HEK293 (cell line): ENCODE results near the gene LCN9.
"Not testable (repeated sequence)": the region's sequence is repeated elsewhere in the genome, so short reads cannot be mapped to it uniquely, and the experiment has no call there.

Source experiments
- CTCF ChIA-PET: fragments of 350-600 bp; formaldehyde crosslinking; extraction: SDS; loops from one replicate; lab custom pipeline; 2021; ENCODE audit warnings: antibody characterized with exemption; lab: Yijun Ruan, JAX
- POLR2A ChIA-PET: fragments of 300-600 bp; formaldehyde crosslinking; extraction: SDS; loops from one replicate; lab custom pipeline; 2020; ENCODE audit warnings: antibody characterized with exemption, inconsistent platforms; lab: Yijun Ruan, JAX
- H3K27ac ChIP-seq: fragments of 200-500 bp; sonication (Bioruptor generic); 2 replicates; pipeline ENCODE4 v1.5.1; 2014; ENCODE audit warnings: low read depth, low read length, control low read depth, inconsistent platforms; ENCODE audit errors: extremely low read depth
- H3K36me3 ChIP-seq, 2 experiments: fragments of 200-500 bp in 1 of 2; sonication (Bioruptor generic) in 1 of 2; 1 replicate in 1 of 2; 2 replicates in 1 of 2; pipeline ENCODE4 v1.5.1; 2014 to 2017; ENCODE audit warnings: inconsistent platforms in 2 of 2, low read length in 2 of 2; ENCODE audit not compliant: control insufficient read depth in 2 of 2, insufficient read depth in 1 of 2
- H3K4me1 ChIP-seq: fragments of 200-500 bp; sonication (Bioruptor generic); 2 replicates; pipeline ENCODE4 v1.5.1; 2014; ENCODE audit warnings: mild to moderate bottlenecking, low read length, inconsistent platforms; ENCODE audit not compliant: control insufficient read depth, insufficient read depth
- H3K4me3 ChIP-seq: 2 replicates; pipeline ENCODE4 v1.5.1; 2011; ENCODE audit warnings: low read depth, mild to moderate bottlenecking, control low read depth, low read length, moderate library complexity
- H3K9me3 ChIP-seq: fragments of 200-500 bp; sonication (Bioruptor generic); 2 replicates; pipeline ENCODE4 v1.5.1; 2014; ENCODE audit warnings: low read depth, low read length, inconsistent platforms; ENCODE audit not compliant: control insufficient read depth, insufficient read depth
- HOXD13 ChIP-seq: sonication (generic); formaldehyde crosslinking; IDR thresholded peaks from 2 replicates; pipeline ENCODE4 v1.8.0; 2022; ENCODE audit warnings: missing genetic modification reagents, borderline replicate concordance
- MYNN ChIP-seq: fragments of 450-650 bp; formaldehyde crosslinking; IDR thresholded peaks from 2 replicates; pipeline ENCODE4 v1.5.1; 2016; ENCODE audit warnings: missing biosample characterization, missing genetic modification characterization, borderline replicate concordance
- PRDM6 ChIP-seq: fragments of 450-650 bp; formaldehyde crosslinking; IDR thresholded peaks from 2 replicates; pipeline ENCODE4 v1.5.1; 2017; ENCODE audit warnings: missing biosample characterization, missing genetic modification characterization
- ZBTB20 ChIP-seq: fragments of 450-650 bp; formaldehyde crosslinking; IDR thresholded peaks from 2 replicates; pipeline ENCODE4 v1.5.1; 2016; ENCODE audit warnings: missing biosample characterization, missing genetic modification characterization
- ZBTB49 ChIP-seq: fragments of 450-650 bp; formaldehyde crosslinking; IDR thresholded peaks from 2 replicates; pipeline ENCODE4 v1.5.1; 2016; ENCODE audit warnings: missing biosample characterization, missing genetic modification characterization, low read depth
- ZIC2 ChIP-seq: fragments of 450-650 bp; formaldehyde crosslinking; IDR thresholded peaks from 2 replicates; pipeline ENCODE4 v1.5.1; 2016; ENCODE audit warnings: missing biosample characterization, missing genetic modification characterization
- ZNF112 ChIP-seq: fragments of 450-650 bp; formaldehyde crosslinking; IDR thresholded peaks from 2 replicates; pipeline ENCODE4 v1.5.0; 2017; ENCODE audit warnings: missing biosample characterization, missing genetic modification characterization
- ZNF214 ChIP-seq: fragments of 450-650 bp; formaldehyde crosslinking; IDR thresholded peaks from 2 replicates; pipeline ENCODE4 v1.5.1; 2017; ENCODE audit warnings: missing biosample characterization, mild to moderate bottlenecking, missing genetic modification characterization, borderline replicate concordance
- ZNF274 ChIP-seq, 2 experiments: fragments of 200-500 bp in 1 of 2; fragments of 450-650 bp in 1 of 2; sonication (Bioruptor generic) in 1 of 2; formaldehyde crosslinking in 1 of 2; IDR thresholded peaks; 2 replicates each; pipeline versions ENCODE4 v1.5.1 to v1.6.1; 2014 to 2016; ENCODE audit warnings: borderline replicate concordance in 1 of 2, inconsistent platforms in 1 of 2, low read length in 1 of 2, missing biosample characterization in 1 of 2, missing genetic modification characterization in 1 of 2
- ZNF302 ChIP-seq: fragments of 450-650 bp; formaldehyde crosslinking; IDR thresholded peaks from 2 replicates; pipeline ENCODE4 v1.5.1; 2016; ENCODE audit warnings: missing biosample characterization, missing genetic modification characterization, low read depth
- ZNF362 ChIP-seq: fragments of 450-650 bp; formaldehyde crosslinking; IDR thresholded peaks from 2 replicates; pipeline ENCODE4 v1.5.1; 2016; ENCODE audit warnings: missing biosample characterization, missing genetic modification characterization
- ZNF449 ChIP-seq: fragments of 450-650 bp; formaldehyde crosslinking; IDR thresholded peaks from 2 replicates; pipeline ENCODE4 v1.5.1; 2017; ENCODE audit warnings: missing biosample characterization, mild to moderate bottlenecking, missing genetic modification characterization, moderate library complexity
- ZNF621 ChIP-seq: fragments of 450-650 bp; formaldehyde crosslinking; IDR thresholded peaks from 2 replicates; pipeline ENCODE4 v1.5.1; 2017; ENCODE audit warnings: missing biosample characterization, missing genetic modification characterization
- ZNF692 ChIP-seq: fragments of 450-650 bp; formaldehyde crosslinking; IDR thresholded peaks from 2 replicates; pipeline ENCODE4 v1.5.1; 2016; ENCODE audit warnings: missing biosample characterization, missing genetic modification characterization
- ZNF76 ChIP-seq: fragments of 450-650 bp; formaldehyde crosslinking; IDR thresholded peaks from 2 replicates; pipeline ENCODE4; 2016; ENCODE audit warnings: low read depth, missing biosample characterization, missing genetic modification characterization, borderline replicate concordance
- ZSCAN30 ChIP-seq: fragments of 450-650 bp; IDR thresholded peaks from 2 replicates; pipeline ENCODE4 v1.5.1; 2018; ENCODE audit warnings: missing biosample characterization, mild to moderate bottlenecking, missing genetic modification characterization, moderate library complexity

The LCN9 gene

GRCh38 chr9:135671591-135672041 lies 8.5 kb downstream of the LCN9 start:
- Histone ChIP-seq H3K27ac (no peak overlapping the region), H3K9me3 (no peaks in the 10 kb centered on the region), H3K4me3 (no peak overlapping the region), H3K36me3 (no peaks in the 10 kb centered on the region), H3K4me1 (no peaks in the 10 kb centered on the region)
- CTCF ChIA-PET: interaction anchor here (0.7 to 1.3 kb wide), 2 partner anchors 41 to 67 kb away, joined by 3 to 6 read pairs; no protein-coding TSS in a partner anchor
- TF ChIP-seq HOXD13 (CRISPR knock-in tag): no peak
- TF ChIP-seq ZNF449 (tag by site-specific recombination): no peak
- TF ChIP-seq ZNF112 (tag by site-specific recombination): no peak
- TF ChIP-seq ZNF621 (tag by site-specific recombination): no peak
- TF ChIP-seq ZNF214 (tag by site-specific recombination): no peak
- no peak for TF ChIP-seq PRDM6
- no peak for TF ChIP-seq MYNN (tag by site-specific recombination)
- TF ChIP-seq ZBTB49: no peak
- no peak for TF ChIP-seq ZNF302 (tag by site-specific recombination)
- TF ChIP-seq ZIC2 (tag by site-specific recombination): no peak
- POLR2A ChIA-PET: no interaction called here

GRCh38 chr9:135672786-135673185 lies 9.7 kb downstream of the LCN9 start:
- CTCF ChIA-PET: interaction anchor here (1.1 to 1.3 kb wide), 2 partner anchors 36 to 68 kb away, joined by 5 to 6 read pairs; no protein-coding TSS in a partner anchor
- POLR2A ChIA-PET: interaction anchor here (0.7 kb wide), 1 partner anchor 31 kb away, joined by 3 read pairs; no protein-coding TSS in a partner anchor

GRCh38 chr9:135673941-135674340 lies 10.8 kb downstream of the LCN9 start:
- ChIA-PET POLR2A (no interaction called here), CTCF (interaction anchor here (0.7 kb wide), 1 partner anchor 79 kb away, joined by 5 read pairs; no protein-coding TSS in a partner anchor)
- Histone ChIP-seq H3K9me3 (no peaks in the 10 kb centered on the region), H3K36me3 (no peaks in the 10 kb centered on the region), H3K4me3 (no peak overlapping the region), H3K4me1 (no peaks in the 10 kb centered on the region), H3K27ac (no peak overlapping the region)
- no peak for TF ChIP-seq ZBTB20 (tag by site-specific recombination)
- TF ChIP-seq ZNF76: no peak
- no peak for TF ChIP-seq ZSCAN30 (tag by site-specific recombination)
- TF ChIP-seq ZNF362 (tag by site-specific recombination): no peak
- TF ChIP-seq ZNF274 (IDR thresholded peaks at IDR 0.05; ENCODE audit: low read length): no peak
- no peak for TF ChIP-seq ZNF274 (tag by site-specific recombination; IDR thresholded peaks at IDR 0.05; ENCODE audit: borderline replicate concordance)
- no peak for TF ChIP-seq ZNF692
- no peak for TF ChIP-seq ZNF214 (tag by site-specific recombination)

More at GRCh38 chr9:135672786-135673185, 9.7 kb downstream of the LCN9 start:
- not testable (repeated sequence) for H3K4me1 ChIP-seq, H3K4me3 ChIP-seq, H3K36me3 ChIP-seq, H3K27ac ChIP-seq, H3K9me3 ChIP-seq
